Stimulated activated naive CD8-positive, alpha-beta T cell treated with anti-CD3 and anti-CD28 coated beads, Interleukin-15, Interleukin-2, amounts not matched to agents 100 U/mL and 50 U/mL, for 24 hours (primary cell): ENCODE results near the gene ZDHHC23.

Experiments used
- ATAC-seq: fragments of 150-1000 bp; cut with Tn5 transposase; one replicate; pipeline ENCODE4 v1.10.0; 2021
- DNase-seq: peaks from one replicate; pipeline ENCODE4 v3.0.0; 2021

The ZDHHC23 gene, protein sequence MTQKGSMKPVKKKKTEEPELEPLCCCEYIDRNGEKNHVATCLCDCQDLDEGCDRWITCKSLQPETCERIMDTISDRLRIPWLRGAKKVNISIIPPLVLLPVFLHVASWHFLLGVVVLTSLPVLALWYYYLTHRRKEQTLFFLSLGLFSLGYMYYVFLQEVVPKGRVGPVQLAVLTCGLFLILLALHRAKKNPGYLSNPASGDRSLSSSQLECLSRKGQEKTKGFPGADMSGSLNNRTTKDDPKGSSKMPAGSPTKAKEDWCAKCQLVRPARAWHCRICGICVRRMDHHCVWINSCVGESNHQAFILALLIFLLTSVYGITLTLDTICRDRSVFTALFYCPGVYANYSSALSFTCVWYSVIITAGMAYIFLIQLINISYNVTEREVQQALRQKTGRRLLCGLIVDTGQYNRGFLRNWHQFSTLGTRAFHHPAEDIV

DNA sequence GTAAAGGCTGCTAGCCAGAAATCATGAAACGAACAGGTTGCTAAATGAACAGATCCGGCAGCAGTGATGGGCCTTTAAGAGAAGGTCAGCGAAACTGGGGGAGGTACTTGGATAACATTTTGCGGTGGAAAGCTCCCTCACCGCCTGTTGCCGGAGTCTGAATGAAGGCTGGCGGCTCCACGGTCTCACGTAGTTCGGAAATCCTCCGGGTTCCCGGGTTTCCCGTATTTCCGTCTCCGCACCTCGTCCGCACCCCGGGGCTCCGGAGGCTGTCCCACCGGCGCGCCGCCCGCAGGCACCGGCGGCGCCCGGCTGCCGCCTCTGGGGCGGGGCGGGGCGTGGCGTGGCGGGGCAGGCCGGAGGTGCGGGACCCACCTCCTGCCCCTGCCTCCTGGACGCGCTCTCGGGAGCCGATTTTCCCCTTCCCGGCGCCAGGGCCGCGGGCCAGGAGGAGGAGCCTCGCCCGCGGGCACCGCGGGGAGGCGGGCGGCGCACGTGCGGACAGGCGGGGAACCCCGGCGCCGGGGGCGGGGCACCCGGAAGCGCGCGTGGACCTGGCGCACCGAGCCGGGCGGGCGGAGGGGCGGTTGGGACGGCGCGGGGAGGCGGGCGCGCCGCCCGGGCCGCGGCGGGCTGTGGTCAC, at the start of gene ZDHHC23:
Gene ZDHHC23 (plus strand): TSS at position 642 of the 643 bp plus-strand sequence. CDS start 790 bp downstream, outside the sequence.
- DNase-seq, result peak; percentile 68
- peak; percentile 72 for ATAC-seq

DNA sequence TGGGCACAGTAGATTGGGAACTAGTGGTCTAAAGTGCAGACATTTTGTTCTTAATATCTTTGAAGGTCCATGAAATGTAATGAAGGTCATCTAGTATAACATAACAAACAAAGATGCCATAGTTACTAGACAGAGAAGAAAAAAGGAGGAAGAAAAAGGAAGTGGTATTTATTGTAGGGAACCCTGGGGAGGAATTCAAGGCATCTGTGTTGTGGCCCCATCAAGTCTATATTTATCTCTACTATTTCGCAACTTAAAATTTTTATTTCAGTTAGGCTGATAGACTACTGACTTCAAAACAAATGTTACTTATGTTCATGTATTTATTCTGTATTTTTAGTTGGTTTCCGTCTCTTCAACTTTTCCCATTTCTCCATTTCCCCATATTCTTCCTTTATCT, 48.9 kb upstream of the ZDHHC23 start:
- ATAC-seq (no peak), DNase-seq (no peak)

DNA sequence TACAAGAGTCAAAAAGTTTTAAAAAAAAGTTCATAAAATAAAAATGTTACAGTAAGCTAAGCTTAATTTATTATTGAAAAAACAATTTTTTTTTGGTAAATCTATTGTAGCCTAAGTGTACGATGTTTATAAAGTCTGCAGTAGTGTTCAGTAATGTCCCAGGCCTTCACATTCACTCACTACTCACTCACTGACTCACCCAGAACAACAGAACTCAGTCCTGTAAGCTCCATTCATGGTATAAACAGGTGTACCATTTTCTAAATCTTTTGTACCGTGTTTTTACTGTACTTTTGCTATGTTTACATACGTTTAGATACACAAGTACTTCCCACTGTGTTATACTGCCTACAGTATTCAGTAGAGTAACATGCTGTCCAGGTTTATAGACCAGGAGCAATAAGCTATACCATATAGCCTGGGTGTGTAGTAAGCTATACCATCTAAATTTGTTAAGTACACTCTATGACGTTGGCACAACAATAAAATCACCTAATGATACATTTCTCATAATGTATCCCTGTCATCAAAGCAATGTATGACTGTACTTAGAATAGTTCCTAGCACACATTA, 41.2 kb upstream of the ZDHHC23 start:
- ATAC-seq (no peak), DNase-seq (no peak)

DNA sequence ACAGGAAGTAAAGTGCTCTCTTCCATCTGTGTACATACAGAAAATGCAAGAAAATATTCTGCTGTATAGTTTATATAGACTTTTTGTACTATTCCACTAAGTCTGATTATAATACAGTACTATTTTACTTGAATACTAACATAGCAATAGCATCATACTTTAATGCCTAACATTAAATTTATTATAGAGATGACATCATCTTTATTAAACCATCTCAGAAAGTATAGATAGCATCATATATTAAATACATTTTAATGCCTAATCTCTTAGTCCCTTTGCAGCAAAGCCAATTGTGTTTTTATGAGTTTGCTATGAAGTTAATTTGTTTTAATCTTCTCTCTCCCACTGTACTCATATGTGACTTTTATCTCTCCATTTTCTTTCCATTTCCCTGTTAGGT, 39.7 kb upstream of the ZDHHC23 start:
- no peak for DNase-seq
- ATAC-seq, result no peak

DNA sequence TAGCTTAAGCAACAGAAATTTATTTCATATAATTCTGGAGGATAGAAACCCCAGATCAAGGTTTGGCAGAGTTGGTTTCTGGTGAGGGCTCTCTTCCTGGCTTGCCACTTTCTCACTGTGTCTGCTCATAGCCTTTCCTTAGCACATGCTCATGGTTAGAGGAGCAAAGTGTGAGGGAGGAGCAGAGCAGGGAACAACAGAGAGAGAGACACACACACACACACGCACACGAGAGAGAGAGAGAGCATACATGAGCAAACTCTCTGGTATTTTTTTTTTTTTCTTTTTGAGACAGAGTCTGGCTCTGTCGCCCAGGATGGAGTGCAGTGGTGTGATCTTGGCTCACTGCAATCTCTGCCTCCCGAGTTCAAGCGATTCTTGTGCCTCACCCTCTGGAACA, 36.8 kb upstream of the ZDHHC23 start:
- ATAC-seq (no peak), DNase-seq (no peak)

DNA sequence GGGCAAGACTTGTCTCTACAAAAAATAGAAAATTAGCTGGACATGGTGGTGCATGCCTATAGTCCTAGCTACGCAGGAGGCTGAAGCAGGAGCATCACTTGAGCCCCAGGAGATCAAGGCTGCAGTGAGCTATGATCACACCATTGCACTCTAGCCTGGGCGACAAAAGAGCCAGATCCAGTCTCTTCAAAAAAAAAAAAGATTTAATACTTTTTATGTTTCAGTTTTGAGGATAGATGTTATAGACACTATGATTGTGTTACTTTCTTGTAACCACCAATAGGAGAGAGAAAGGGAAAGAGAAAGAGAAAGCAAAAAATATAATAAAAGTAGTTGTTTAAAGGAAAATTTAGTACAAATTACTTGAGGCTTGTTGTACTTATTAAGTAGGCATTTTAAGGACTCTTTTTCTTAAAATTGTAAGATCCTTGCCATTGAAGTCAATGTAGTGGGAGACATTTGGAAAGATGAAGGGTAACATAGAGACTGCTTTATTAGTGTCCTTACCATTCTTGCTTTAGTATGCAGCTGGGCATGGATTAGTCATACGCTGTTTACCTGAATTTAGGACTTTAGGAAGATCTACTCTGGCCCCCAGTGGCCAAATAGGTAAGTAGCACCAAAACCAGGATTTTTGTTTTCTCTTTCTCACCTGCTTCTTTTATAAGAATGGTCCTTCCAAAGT, 35.1 kb upstream of the ZDHHC23 start:
- DNase-seq (peak; percentile 6), ATAC-seq (peak; percentile 65)

DNA sequence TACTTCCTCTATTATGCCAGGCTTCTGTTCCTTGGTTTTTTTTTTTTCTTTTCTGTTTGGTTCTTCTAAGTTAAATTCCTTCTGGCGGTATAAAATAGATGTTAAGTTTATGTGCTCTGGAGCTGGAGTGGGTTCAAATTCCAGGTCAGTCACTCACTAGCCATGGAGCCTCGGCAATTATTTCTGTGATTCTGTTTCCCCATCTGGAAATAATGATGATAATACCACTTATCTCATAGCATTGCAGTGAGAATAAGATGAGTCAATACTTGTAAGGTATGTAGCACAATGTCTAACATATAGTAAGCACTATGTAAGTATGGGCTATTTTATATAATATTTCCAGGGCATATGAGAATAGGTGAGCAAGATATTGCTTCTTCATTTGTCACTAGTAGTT, 33.2 kb upstream of the ZDHHC23 start:
- ATAC-seq (no peak), DNase-seq (no peak)

DNA sequence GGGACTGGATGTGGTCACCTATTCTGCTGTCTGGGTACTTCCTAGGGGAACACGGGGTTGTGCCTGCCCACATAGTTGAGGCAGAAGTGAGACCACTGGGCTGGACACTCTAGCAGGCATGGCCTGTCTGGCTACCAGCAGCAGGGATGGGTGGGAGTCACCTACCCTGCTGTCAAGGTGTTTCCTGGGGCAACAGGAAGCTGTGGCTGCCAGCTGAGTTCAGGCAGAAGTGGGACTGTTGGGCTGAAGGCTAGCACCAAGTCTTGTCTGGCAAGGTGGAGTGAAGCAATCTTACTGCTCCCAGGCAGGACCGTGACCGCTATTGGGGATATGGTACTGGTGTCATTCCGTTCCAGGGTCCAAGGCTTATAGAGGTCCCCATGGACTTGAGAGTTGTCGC, 20.3 kb upstream of the ZDHHC23 start:
- DNase-seq (no peak), ATAC-seq (no peak)

DNA sequence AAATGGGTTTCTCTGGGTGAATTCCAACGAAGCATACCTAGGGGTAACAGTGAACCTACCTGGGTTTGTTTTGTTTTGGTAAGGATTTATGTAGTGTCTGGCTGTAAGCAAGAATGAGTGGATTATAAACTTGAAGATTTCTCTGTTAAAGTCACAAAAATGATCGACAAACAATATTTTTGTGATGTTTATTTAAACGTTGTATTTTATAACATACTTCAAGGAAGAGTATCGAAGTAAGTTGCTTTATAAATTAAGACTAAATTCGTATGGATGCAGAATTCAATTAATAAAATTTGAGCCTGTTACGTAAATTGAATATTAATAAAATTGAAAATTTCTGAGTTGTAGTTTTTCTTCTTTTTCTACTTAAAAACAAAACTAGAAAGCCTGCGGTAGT, 982 bp upstream of the ZDHHC23 start:
- ATAC-seq, result no peak

DNA sequence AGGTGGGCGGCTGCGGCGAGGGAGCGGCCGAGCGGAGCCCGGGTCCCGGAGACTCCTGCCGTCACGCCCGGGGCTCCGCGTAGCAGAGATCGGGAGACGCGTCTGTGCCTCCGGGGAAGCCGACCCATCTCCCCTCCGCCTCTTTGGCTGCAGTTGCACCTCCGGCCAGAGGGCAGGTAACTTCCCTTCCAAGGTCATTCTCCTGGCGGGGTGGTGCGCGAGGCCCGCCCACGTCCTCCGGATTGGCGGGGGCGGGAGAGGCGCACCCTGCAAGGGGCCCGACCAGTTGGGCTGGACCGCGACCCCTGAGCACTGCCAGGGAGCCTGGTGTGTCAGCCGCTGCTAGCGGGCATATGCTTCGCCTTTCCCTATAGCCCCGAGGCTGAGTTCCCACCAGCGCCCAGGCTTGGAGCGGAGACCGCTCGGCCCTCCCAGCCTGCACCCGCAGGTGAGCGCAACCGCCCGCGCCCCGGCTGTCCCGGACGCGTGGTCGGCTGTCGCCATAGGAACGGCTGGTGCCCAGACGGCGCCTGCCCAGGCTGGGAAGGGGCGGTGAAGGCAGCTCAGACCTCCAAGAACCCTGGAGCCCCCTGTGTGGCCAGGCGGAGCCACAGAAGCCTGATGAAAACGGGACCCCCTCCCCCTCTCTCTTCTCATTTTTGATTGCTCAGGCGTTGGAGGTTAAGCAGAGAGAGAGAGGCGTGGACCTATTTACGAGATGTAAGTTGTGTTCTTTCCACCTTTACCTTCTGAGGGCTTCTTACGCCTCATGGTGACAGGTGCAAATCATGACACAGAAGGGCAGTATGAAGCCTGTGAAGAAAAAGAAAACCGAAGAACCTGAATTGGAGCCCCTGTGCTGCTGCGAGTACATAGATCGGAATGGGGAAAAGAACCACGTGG, 453 bp downstream of the ZDHHC23 start:
- DNase-seq, result peak; percentile 38

More for the DNA sequence above, 982 bp upstream of the ZDHHC23 start:
- DNase-seq, result no peak

DNA sequence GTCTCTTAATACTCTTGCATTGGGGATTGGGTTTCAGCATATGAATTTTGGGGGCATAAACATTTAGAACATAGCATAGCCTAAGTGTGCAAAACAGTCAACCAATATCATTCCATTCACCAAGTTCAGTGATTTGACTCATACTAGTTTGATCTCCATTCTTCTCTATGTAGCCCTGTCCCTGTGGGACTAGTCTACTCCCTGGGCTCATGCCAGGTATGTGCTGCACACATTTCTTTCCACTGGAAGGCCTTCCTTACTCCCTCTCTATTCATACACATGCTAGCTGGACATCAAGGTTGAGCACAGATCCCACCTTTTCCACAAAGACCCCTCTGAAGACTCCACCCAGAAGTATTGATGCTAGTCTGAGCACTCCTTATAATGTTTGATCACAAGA, 5.1 kb downstream of the ZDHHC23 start:
- no peak for ATAC-seq
- no peak for DNase-seq

More for the DNA sequence above, 453 bp downstream of the ZDHHC23 start:
- peak; percentile 30 for ATAC-seq

DNA sequence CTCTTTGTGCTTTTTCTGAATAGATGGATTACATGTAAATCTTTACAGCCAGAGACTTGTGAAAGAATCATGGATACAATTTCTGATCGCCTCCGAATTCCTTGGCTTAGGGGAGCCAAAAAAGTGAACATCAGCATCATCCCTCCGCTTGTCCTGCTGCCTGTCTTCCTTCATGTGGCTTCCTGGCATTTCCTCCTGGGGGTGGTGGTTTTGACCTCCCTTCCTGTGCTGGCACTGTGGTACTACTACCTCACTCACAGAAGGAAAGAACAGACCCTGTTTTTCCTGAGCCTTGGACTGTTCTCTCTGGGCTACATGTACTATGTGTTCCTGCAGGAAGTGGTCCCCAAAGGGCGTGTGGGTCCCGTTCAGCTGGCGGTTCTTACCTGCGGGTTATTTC, 5.9 kb downstream of the ZDHHC23 start:
- ATAC-seq (no peak), DNase-seq (no peak)

DNA sequence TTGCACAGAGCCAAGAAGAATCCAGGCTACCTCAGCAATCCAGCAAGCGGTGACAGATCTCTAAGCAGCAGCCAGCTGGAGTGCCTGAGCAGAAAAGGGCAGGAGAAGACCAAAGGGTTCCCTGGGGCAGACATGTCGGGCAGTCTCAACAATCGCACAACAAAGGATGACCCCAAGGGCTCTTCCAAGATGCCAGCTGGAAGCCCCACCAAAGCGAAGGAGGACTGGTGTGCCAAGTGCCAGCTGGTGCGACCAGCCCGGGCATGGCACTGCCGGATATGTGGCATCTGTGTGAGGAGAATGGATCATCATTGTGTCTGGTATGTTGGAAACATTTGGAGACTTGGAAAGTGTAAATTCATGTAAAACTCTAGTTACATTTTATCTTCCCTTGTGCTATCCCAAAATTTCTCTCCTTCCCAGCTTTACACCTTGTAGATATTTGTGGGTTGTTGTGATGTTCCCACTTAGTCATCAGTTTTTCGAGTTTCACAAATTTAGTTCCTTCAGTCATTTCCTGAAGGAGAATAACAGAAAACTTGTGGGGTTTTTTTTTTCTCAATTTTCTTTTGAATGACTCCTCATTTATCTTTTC, 6.4 kb downstream of the ZDHHC23 start:
- DNase-seq, result no peak
- ATAC-seq, result no peak

DNA sequence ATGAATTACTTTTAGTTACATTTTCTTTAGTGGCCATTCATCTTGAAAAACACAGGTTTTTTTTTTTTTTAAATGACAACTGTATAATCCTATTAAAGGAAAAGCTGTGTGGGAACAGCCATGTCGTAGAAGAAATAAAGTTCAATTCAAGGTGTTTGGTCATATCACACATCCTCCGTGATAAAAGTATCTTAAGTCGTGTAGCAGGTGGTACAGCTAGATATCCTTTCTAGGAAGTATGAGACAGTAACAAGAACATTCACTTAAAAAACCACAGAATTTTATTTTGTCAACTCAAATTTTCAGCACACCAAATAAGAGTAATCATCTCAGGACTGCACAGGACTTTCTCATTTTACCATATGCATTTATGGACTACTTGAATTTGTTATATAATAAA, 16.1 kb downstream of the ZDHHC23 start:
- DNase-seq (no peak), ATAC-seq (no peak)

DNA sequence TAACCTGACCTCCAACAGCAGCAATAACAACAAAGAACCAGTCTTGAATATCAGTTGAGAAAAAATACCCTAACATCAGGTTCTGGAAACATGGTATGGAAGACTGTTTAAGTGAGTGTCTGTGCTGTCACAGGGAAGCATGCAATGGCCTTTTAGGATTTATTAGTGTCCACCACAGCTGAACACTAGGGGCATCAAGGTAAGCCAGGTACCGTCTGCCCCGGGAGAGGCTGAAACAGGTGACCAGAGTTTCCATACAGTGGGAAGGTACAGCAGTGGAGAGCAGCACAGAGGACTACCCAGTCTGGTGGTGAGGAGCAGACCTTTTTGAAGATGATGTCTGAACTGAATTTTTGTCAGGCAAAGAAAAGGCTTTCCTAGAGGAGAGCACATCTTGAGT, 18.4 kb downstream of the ZDHHC23 start:
- no peak for ATAC-seq
- no peak for DNase-seq

DNA sequence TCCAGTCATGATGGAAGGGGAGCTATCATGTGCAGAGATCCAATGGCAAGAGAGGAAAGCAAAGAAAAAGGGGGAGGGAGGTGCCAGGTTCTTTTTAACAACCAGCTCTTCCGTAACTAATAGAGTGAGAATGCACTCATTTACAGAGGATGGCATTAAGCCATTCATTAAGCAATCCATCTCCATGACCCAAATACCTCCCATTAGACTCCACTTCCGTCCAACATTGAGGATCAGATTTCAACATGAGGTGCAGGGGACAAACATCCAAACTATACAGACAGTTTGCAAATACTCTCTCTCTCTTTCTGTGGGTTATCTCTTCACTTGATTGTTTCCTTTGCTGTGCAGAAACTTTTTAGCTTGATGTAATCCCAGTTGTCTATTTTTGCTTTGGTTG, 21.2 kb downstream of the ZDHHC23 start:
- ATAC-seq (no peak), DNase-seq (no peak)

DNA sequence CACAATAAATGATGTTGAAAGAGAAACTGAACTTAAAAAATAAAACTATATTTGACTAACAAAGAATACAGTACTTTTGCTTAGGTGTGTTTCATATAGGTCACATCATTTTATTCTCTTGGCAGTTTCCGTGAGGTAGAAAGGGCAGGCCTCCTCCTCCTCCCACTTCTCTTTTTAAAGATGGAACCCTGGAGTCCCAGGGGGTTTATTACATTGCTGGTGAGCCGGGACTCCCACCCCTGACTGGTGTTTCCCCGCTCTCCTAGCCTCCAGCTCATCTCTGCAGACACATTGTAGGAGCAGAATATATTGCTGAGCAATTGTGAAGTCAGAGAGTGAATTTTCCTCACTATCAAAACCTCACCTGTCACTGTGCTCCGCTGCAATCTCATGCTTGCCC, 30.0 kb downstream of the ZDHHC23 start:
- ATAC-seq (no peak), DNase-seq (no peak)

DNA sequence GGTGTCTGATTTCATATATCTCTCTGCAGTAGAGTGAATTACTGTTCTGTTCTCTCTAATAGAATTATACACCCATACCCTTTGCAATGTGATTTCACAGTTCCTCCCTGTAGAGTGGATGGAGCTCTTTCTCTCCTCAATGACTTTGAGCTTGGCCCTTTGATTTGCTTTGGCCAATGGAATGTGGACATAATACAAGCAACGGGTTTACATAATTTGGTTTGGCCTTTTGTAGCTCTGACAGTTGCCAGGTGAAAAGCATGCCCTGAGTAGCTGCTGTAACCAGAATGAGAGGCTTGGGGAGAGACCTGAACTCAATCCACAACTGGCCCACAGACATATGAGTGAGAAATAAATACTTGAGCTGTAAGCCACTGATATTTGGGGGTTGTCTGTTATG, 32.1 kb downstream of the ZDHHC23 start:
- no peak for ATAC-seq
- no peak for DNase-seq

DNA sequence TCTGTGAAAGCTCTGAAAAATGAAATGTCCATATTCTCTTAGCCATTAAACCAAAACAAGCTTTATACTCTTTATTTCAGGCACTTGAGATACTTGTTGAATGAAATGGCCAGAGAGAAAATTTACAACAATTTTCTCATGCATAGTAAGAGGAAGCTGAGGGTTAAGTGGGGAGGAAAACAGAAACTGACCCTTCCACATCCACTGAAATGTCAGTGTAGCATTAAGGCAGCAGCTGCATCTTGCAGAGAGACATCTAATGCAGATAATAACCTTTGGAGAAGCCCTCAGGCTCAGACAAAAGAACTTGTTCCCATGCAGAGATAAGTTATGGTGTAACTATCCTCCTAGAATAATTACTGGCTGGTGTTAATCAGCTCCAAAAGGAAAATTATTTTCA, 34.0 kb downstream of the ZDHHC23 start:
- DNase-seq (no peak), ATAC-seq (no peak)

DNA sequence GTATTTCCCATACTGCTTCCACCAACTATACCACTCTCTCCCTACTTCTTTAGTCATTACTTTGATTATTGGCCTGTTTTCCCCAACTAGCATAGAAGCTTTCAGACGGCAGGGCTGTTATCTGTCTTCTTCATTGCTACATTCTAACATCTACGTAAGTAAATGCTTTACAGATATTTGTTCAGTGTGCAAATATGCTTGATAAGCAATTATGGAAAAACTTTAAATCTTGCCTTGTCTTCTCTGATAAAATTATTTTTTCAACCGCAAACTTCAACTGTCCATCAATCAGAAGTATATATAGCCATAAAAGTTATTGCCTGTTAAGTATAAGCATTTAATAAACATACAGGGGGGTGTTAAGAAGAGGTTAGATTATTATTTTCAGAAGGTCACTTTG, 35.7 kb downstream of the ZDHHC23 start:
- DNase-seq, result no peak
- no peak for ATAC-seq

DNA sequence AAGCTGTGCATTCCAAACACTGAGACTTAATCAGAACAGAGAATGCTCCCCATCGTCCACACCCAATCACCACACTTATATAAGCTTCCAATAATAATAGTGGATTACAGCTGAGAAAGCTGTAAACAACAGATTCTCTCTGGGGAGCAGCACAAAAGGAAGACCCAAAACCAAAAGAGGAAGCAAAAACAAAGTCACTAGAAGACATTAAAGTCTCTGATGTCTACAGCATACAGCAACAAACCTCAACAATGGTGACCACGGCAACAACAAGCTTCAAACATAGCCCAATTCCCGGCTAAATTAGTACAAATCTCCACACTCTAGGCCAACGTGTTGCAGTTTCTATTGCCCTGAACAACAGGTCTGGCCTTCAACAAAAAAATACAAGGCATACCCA, 37.7 kb downstream of the ZDHHC23 start:
- ATAC-seq, result no peak

More for the DNA sequence above, 37.7 kb downstream of the ZDHHC23 start:
- DNase-seq, result no peak
